ENCODE measurements around the gene SNX20.

The SNX20 gene

DNA sequence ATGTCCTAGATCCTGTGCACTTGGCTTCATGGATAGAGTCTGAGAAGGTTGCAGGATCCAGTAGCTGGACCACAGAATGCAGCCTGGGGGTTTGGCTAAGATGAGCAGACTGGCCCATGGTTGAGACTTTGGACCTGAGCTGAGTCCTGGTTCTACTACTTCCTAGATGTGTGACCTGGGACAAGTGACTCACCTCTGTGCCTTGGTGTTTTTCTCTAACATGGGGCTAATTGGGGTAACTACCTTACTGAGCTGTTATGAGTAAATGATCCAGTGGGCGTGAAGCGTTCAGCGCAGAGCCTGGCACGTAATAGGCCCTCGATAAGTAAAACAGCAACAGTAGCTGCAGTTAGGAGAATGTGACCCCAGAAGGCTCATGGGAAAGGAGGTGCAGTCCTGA, 38.8 kb downstream of the SNX20 start:
- no peak for TF ChIP-seq CTCF (IDR thresholded peaks at IDR 0.05; ENCODE audit: control insufficient read depth, insufficient read depth, low read depth, low read length, missing control alignments)
- no peak for DNase-seq (ENCODE audit: low read depth)
- no peak overlapping the region for H3K4me3 ChIP-seq (ENCODE audit: control insufficient read depth, low read depth, low read length)

- TF ChIP-seq CTCF (IDR thresholded peaks at IDR 0.05; ENCODE audit: control insufficient read depth, insufficient read depth, low read depth, low read length, missing control alignments) = no peak
- H3K4me3 ChIP-seq (ENCODE audit: control insufficient read depth, low read depth, low read length) = no peak overlapping the region
- no peak for DNase-seq (ENCODE audit: low read depth)
Observed at GRCh38 chr16:50641818-50642187, 39.3 kb downstream of the SNX20 start.

GRCh38 chr16:50640919-50641817, 39.9 kb downstream of the SNX20 start:
- no peak for TF ChIP-seq CTCF (IDR thresholded peaks at IDR 0.05; ENCODE audit: control insufficient read depth, insufficient read depth, low read depth, low read length, missing control alignments)
- H3K4me3 ChIP-seq (ENCODE audit: control insufficient read depth, low read depth, low read length) = no peak overlapping the region
- DNase-seq (ENCODE audit: low read depth) = no peak

GRCh38 chr16:50640391-50640790, 40.7 kb downstream of the SNX20 start:
- DNase-seq (ENCODE audit: low read depth) = no peak
- TF ChIP-seq CTCF (IDR thresholded peaks at IDR 0.05; ENCODE audit: control insufficient read depth, insufficient read depth, low read depth, low read length, missing control alignments) = no peak
- no peak overlapping the region for H3K4me3 ChIP-seq (ENCODE audit: control insufficient read depth, low read depth, low read length)

DNA sequence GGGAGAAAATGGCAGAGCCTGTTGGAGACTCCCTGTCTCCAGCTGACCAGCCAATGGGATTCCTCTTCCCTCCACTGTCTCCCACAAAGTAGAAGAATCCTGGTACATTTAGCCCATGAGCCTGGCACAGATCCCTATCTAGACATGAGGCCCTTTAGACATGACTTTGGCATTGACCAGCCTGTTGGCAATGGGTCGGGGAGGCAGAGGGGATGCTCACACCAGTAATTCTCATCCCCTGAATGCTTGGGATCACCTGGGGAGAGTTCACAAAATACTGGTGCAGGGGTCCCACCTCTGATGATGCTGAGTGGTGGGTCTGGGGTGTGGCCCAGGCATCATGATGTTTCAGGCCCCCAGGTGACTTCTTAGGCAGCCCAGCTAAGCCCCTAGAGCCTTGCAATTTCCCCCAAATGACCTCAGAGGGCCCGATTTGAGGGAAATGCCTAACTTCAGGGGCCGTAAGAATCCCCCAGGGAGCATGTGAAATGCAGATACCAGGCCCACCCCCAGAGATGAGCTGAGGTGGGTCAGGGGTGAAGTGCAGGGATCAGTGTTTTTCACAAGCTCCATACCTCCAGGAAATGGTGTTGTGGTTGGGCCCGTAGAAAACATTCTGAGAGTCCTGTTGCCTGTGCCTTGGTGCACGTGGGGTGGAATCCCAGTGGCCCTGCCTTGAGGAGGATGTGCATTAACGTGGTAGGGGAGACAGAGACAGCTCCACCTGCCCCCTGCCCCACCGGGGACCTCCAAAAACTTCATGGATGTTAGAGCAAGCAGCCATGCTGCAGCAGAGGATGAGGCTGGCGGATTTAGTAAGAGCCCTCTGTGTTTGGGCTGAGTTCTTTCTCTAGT, 42.1 kb downstream of the SNX20 start:
- no peak overlapping the region for H3K4me3 ChIP-seq (ENCODE audit: control insufficient read depth, low read depth, low read length)
- DNase-seq (ENCODE audit: low read depth) = no peak
- no peak for TF ChIP-seq CTCF (IDR thresholded peaks at IDR 0.05; ENCODE audit: control insufficient read depth, insufficient read depth, low read depth, low read length, missing control alignments)

DNA sequence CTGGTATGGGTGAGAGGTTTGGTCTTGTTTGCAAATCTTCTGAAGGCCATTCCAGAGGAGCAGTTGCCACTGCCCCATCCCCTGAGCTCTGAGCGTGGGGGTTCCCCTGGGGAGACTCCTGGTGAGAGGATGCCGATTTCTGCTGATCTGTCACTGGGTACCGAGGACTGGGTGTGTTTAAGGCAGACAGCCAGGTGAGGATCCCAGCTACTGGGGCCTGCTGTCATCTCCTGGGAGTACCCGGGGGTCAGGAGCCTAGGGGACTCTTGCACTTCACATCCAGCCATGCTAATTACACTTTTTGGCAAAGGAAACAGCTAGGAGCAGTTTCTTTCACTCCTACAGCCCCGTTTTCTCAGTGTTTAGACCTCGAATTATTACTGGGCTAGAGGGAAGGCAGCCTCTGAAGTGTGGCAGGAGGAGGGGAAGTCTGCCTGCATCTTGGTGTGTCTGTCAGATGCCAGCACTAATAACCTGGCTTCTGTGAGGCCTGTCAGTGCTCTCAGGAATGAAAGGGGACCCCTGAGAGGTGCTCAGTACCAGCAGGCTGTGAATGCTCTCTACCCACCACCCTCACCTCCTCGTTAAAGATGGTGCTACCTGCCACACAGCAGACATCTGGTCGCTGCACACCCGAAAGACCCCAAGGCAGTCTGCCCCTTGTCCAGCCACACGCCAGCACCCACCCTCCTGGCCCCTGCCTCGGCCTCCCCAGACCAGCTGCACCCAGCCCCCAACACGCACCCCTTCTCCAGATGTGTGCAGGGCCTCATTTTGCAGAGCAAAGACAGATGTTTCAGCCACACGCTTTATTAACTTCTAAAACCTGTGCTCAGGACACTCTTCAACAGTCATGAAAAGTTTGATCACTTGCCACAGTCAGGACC, 43.2 kb downstream of the SNX20 start:
- H3K4me3 ChIP-seq (ENCODE audit: control insufficient read depth, low read depth, low read length) = no peak overlapping the region
- no peak for DNase-seq (ENCODE audit: low read depth)
- no peak for TF ChIP-seq CTCF (IDR thresholded peaks at IDR 0.05; ENCODE audit: control insufficient read depth, insufficient read depth, low read depth, low read length, missing control alignments)

All from AG09309 (cell line).